Astrocyte (in vitro differentiated cells and primary cell): ENCODE results near the gene UPK2.

ENCODE experiments used
- CTCF ChIP-seq: IDR thresholded peaks from 2 replicates; pipeline ENCODE4 v1.5.1; 2011; ENCODE audit warnings: low read depth, mild to moderate bottlenecking, inconsistent platforms, low read length, moderate library complexity; ENCODE audit not compliant: insufficient read depth
- EZH2 ChIP-seq: IDR thresholded peaks from 2 replicates; pipeline ENCODE4 v1.6.1; 2012; ENCODE audit warnings: mild to moderate bottlenecking, low read length, inconsistent platforms; ENCODE audit not compliant: insufficient read depth

GRCh38 chr11:118922745-118923627 lies 33.1 kb upstream of the UPK2 start:
- TF ChIP-seq CTCF = no peak
- no peak for TF ChIP-seq EZH2
